Panc1 (cell line): Measurements from ENCODE around the gene RPL36AL. TPM values are rescaled to one million over a fixed set of nuclear protein-coding genes. Genes with fewer than 3 reads are reported as not detected.
A peak's percentile ranks its signal among the peaks of the same experiment; 100 is the strongest.

ENCODE experiments used
- ATAC-seq: fragments of 200-7000 bp; cut with Tn5 transposase; 2 replicates; pipeline ENCODE4 v1.9.1; 2020; ENCODE audit warnings: mild to moderate bottlenecking, moderate library complexity
- BruUV-seq: library from RNA; stranded (reverse); fragments of 400-500 nt; replicated peaks from 2 replicates; lab custom pipeline; 2021; lab: Mats Ljungman, UMichigan
- CTCF ChIA-PET: fragments of 300-600 bp; sonication (Branson Sonifier 250); formaldehyde crosslinking; loops from one replicate; lab custom pipeline; 2022; ENCODE audit warnings: antibody characterized with exemption; lab: Charles Lee
- POLR2A ChIA-PET: fragments of 300-600 bp; sonication (Branson Sonifier 250); formaldehyde crosslinking; loops from one replicate; lab custom pipeline; 2022; ENCODE audit warnings: antibody characterized with exemption; lab: Charles Lee
- DNase-seq: peaks from one replicate; pipeline ENCODE4 v3.0.0-alpha.2; 2010; ENCODE audit warnings: low read depth, low spot score
- H3K27ac ChIP-seq: 2 replicates; pipeline ENCODE4 v1.5.1; 2011; ENCODE audit warnings: mild to moderate bottlenecking, low read length, inconsistent platforms
- H3K27me3 ChIP-seq: fragments of 200-500 bp; sonication (Bioruptor generic); 2 replicates; pipeline ENCODE4 v1.6.0; 2014; ENCODE audit warnings: low read length, inconsistent platforms; ENCODE audit not compliant: control insufficient read depth, insufficient read depth
- H3K36me3 ChIP-seq: fragments of 200-500 bp; sonication (Bioruptor generic); 2 replicates; pipeline ENCODE4 v1.5.1; 2014; ENCODE audit warnings: inconsistent platforms, mild to moderate bottlenecking, low read length, moderate library complexity; ENCODE audit not compliant: control insufficient read depth, insufficient read depth
- H3K4me1 ChIP-seq: 2 replicates; pipeline ENCODE4 v1.5.1; 2011; ENCODE audit warnings: inconsistent platforms, mild to moderate bottlenecking, low read length, moderate library complexity; ENCODE audit not compliant: control insufficient read depth, insufficient read depth
- H3K4me3 ChIP-seq, 2 experiments: 2 replicates each; pipeline ENCODE4 v1.5.1; 2011 to 2012; ENCODE audit warnings: low read depth in 2 of 2, low read length in 2 of 2, mild to moderate bottlenecking in 2 of 2, inconsistent platforms in 1 of 2, moderate library complexity in 1 of 2
- H3K9me3 ChIP-seq: fragments of 200-500 bp; sonication (Bioruptor generic); 2 replicates; pipeline ENCODE4 v1.5.1; 2014; ENCODE audit warnings: low read depth, mild to moderate bottlenecking, inconsistent platforms, low read length, moderate library complexity; ENCODE audit not compliant: control insufficient read depth, insufficient read depth
- POLR2AphosphoS5 ChIP-seq: IDR thresholded peaks from 2 replicates; pipeline ENCODE4 v1.6.1; 2012; ENCODE audit warnings: mild to moderate bottlenecking, low read depth, low read length, moderate library complexity
- SIN3A ChIP-seq: IDR thresholded peaks from 2 replicates; pipeline ENCODE4 v1.6.1; 2012; ENCODE audit warnings: low read depth, mild to moderate bottlenecking, low read length, moderate library complexity, borderline replicate concordance; ENCODE audit not compliant: insufficient read depth
- TCF7L2 ChIP-seq: IDR thresholded peaks from 2 replicates; pipeline ENCODE4 v1.6.1; 2011; ENCODE audit warnings: mild to moderate bottlenecking, low read depth, low read length, inconsistent platforms
- in situ Hi-C: cut with HindIII; loops from 2 replicates; pipeline ENCODE4 v1.10.0; 2016; ENCODE audit warnings: low sequenced_read_pairs, low pct_unique_long_range_greater_than_20kb
- intact Hi-C: fragments of 100-400 bp; cut with micrococcal nuclease; formaldehyde crosslinking; loops from one replicate; pipeline ENCODE4 v1.10.0; 2022; ENCODE audit not compliant: unreplicated experiment
- total RNA-seq: library from RNA; stranded (reverse); gene quantifications from one replicate; pipeline ENCODE4 v1.2.1, GENCODE V29; 2021; ENCODE audit not compliant: unreplicated experiment
- TF ChIP-seq, protein P1 (sequence below): fragments of 450-650 bp; IDR thresholded peaks from 2 replicates; pipeline ENCODE4 v1.5.1; 2017; ENCODE audit warnings: mild to moderate bottlenecking
- TF ChIP-seq, protein P2 (sequence below), 2 experiments: IDR thresholded peaks; 2 replicates each; pipeline ENCODE4 v1.6.1; 2011 to 2012; ENCODE audit warnings: low read depth in 2 of 2, control low read depth in 1 of 2, low read length in 1 of 2, mild to moderate bottlenecking in 1 of 2, moderate library complexity in 1 of 2; ENCODE audit not compliant: insufficient read depth in 1 of 2

RPL36AL gene
- total RNA-seq, 1 experiment from 2014 or later: 136 TPM

DNA sequence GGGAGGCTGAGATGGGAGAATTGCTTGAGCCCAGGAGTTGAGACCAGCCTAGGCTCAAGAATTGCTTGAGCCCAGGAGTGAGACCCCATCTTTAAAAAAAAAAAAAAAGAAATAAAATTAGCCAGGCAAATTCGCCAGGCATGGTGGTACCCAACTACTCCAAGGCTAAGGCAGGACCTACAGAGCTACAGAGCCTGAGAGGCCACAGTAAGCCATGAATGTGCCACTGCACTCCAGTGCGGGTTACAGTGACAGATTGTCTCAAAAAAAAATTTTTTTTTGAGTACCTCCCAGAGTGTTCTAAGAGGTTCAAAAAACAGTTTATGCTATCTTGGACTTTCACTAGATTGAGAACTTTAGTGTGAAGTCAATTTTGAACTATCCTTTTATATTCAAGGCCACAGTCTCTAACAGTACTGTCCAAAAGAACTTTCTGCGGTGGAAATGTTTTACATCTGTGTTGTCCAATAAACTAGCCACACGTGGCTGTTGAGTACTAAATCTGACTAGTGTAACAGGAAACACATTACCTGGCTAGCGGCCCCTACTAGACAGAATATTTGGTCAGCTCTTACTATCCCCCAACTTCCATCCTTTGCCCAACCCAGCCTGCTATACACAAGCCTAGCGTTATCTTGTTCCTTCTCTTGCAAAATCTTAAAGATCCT, 2.4 kb downstream of the RPL36AL start:
- intact Hi-C loops: no loop called here
- H3K4me1 ChIP-seq: peaks cover 15% of the 10 kb centered on the region; the same call in 1 of the 2 replicates
- peaks cover 17% of the 10 kb centered on the region for H3K36me3 ChIP-seq
- TF ChIP-seq, protein P1, sequence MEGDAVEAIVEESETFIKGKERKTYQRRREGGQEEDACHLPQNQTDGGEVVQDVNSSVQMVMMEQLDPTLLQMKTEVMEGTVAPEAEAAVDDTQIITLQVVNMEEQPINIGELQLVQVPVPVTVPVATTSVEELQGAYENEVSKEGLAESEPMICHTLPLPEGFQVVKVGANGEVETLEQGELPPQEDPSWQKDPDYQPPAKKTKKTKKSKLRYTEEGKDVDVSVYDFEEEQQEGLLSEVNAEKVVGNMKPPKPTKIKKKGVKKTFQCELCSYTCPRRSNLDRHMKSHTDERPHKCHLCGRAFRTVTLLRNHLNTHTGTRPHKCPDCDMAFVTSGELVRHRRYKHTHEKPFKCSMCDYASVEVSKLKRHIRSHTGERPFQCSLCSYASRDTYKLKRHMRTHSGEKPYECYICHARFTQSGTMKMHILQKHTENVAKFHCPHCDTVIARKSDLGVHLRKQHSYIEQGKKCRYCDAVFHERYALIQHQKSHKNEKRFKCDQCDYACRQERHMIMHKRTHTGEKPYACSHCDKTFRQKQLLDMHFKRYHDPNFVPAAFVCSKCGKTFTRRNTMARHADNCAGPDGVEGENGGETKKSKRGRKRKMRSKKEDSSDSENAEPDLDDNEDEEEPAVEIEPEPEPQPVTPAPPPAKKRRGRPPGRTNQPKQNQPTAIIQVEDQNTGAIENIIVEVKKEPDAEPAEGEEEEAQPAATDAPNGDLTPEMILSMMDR: no peak
- no peak for TF ChIP-seq TCF7L2
- no peak for TF ChIP-seq SIN3A
- TF ChIP-seq POLR2AphosphoS5: peak; percentile 36
- TF ChIP-seq, protein P2, sequence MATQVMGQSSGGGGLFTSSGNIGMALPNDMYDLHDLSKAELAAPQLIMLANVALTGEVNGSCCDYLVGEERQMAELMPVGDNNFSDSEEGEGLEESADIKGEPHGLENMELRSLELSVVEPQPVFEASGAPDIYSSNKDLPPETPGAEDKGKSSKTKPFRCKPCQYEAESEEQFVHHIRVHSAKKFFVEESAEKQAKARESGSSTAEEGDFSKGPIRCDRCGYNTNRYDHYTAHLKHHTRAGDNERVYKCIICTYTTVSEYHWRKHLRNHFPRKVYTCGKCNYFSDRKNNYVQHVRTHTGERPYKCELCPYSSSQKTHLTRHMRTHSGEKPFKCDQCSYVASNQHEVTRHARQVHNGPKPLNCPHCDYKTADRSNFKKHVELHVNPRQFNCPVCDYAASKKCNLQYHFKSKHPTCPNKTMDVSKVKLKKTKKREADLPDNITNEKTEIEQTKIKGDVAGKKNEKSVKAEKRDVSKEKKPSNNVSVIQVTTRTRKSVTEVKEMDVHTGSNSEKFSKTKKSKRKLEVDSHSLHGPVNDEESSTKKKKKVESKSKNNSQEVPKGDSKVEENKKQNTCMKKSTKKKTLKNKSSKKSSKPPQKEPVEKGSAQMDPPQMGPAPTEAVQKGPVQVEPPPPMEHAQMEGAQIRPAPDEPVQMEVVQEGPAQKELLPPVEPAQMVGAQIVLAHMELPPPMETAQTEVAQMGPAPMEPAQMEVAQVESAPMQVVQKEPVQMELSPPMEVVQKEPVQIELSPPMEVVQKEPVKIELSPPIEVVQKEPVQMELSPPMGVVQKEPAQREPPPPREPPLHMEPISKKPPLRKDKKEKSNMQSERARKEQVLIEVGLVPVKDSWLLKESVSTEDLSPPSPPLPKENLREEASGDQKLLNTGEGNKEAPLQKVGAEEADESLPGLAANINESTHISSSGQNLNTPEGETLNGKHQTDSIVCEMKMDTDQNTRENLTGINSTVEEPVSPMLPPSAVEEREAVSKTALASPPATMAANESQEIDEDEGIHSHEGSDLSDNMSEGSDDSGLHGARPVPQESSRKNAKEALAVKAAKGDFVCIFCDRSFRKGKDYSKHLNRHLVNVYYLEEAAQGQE (IDR thresholded peaks at IDR 0.05; ENCODE audit: insufficient read depth in 1 of 2, low read depth in 2 of 2, low read length in 1 of 2): no peak
- ChIA-PET CTCF (no interaction called here), POLR2A (no interaction called here)
- ATAC-seq (no peak), DNase-seq (no peak)
- in situ Hi-C loops: no loop called here
- H3K4me3 ChIP-seq: no peak overlapping the region
- no peaks in the 10 kb centered on the region for H3K27me3 ChIP-seq
- peak overlapping the region; percentile 97; the same call in 1 of the 2 replicates for H3K27ac ChIP-seq
- no peaks in the 10 kb centered on the region for H3K9me3 ChIP-seq
- no TSS peak for BruUV-seq

GRCh38 chr14:49615776-49616175, 4.7 kb downstream of the RPL36AL start:
- peaks cover 15% of the 10 kb centered on the region for H3K36me3 ChIP-seq
- no peaks in the 10 kb centered on the region for H3K27me3 ChIP-seq
- intact Hi-C loops (no loop called here), in situ Hi-C loops (no loop called here)
- ChIA-PET POLR2A (no interaction called here), CTCF (no interaction called here)
- no TSS peak for BruUV-seq
- ATAC-seq: no peak
- TF ChIP-seq TCF7L2: no peak
- TF ChIP-seq, protein P2 (IDR thresholded peaks at IDR 0.05; ENCODE audit: insufficient read depth in 1 of 2, low read depth in 2 of 2, low read length in 1 of 2): no peak
- TF ChIP-seq, protein P1: no peak
- TF ChIP-seq POLR2AphosphoS5: no peak
- no peak for TF ChIP-seq SIN3A
- no peak overlapping the region for H3K27ac ChIP-seq
- no peaks in the 10 kb centered on the region for H3K9me3 ChIP-seq
- H3K4me1 ChIP-seq: peaks cover 15% of the 10 kb centered on the region; the same call in 1 of the 2 replicates
- no peak for DNase-seq
- H3K4me3 ChIP-seq: no peak overlapping the region
